Fibroblast of villous mesenchyme (primary cell): ENCODE results near the gene S100A6. TPM values are rescaled to one million over a fixed set of nuclear protein-coding genes. Genes with fewer than 3 reads are reported as not detected.
A peak's percentile ranks its signal among the peaks of the same experiment; 100 is the strongest.
"Not testable (repeated sequence)": the region's sequence is repeated elsewhere in the genome, so short reads cannot be mapped to it uniquely, and the experiment has no call there.

Source experiments
- DNase-seq: peaks from one replicate; pipeline ENCODE4 v3.0.0-alpha.2; 2010; ENCODE audit warnings: low read depth
- H3K4me3 ChIP-seq: 2 replicates; pipeline ENCODE4 v1.5.1; 2011; ENCODE audit warnings: low read depth, mild to moderate bottlenecking, low read length
- CTCF ChIP-seq: IDR thresholded peaks from 2 replicates; pipeline ENCODE4 v1.5.1; 2012; ENCODE audit warnings: low read depth, mild to moderate bottlenecking, low read length; ENCODE audit not compliant: insufficient read depth
- total RNA-seq: library from RNA; depleted of rRNA; stranded (reverse); fragments of >200 nt; gene quantifications from 2 replicates; pipeline ENCODE4 v1.2.3, GENCODE V29; 2012

The S100A6 gene
- total RNA-seq, 1 donor: 1,040 TPM

- TF ChIP-seq CTCF: no peak
- DNase-seq: no peak
- H3K4me3 ChIP-seq: no peak overlapping the region
These were observed 41.3 kb upstream of the S100A6 start for GRCh38 chr1:153577138-153577537.

GRCh38 chr1:153575497-153575896 lies 39.7 kb upstream of the S100A6 start:
- peak; percentile 71 for DNase-seq
- not testable (repeated sequence) for H3K4me3 ChIP-seq

- not testable (repeated sequence) for DNase-seq, H3K4me3 ChIP-seq
These were observed 39.3 kb upstream of the S100A6 start for GRCh38 chr1:153575081-153575491.

GRCh38 chr1:153573351-153573750 lies 37.6 kb upstream of the S100A6 start:
- no peak for TF ChIP-seq CTCF
- DNase-seq: no peak

GRCh38 chr1:153572569-153573015 lies 36.8 kb upstream of the S100A6 start:
- peak; percentile 91 for TF ChIP-seq CTCF
- peak; percentile 83 for DNase-seq
- H3K4me3 ChIP-seq: no peak overlapping the region

More at GRCh38 chr1:153573351-153573750, 37.6 kb upstream of the S100A6 start:
- no peak overlapping the region for H3K4me3 ChIP-seq

- DNase-seq: no peak
- no peak for TF ChIP-seq CTCF
These were observed 35.9 kb upstream of the S100A6 start for GRCh38 chr1:153571706-153572105.

GRCh38 chr1:153570874-153571273 lies 35.1 kb upstream of the S100A6 start:
- DNase-seq: no peak
- no peak for TF ChIP-seq CTCF
- H3K4me3 ChIP-seq: no peak overlapping the region

More at GRCh38 chr1:153571706-153572105, 35.9 kb upstream of the S100A6 start:
- no peak overlapping the region for H3K4me3 ChIP-seq

- no peak for TF ChIP-seq CTCF
- no peak overlapping the region for H3K4me3 ChIP-seq
- no peak for DNase-seq
These were observed 33.7 kb upstream of the S100A6 start for GRCh38 chr1:153569465-153569864.
